Activated naive CD4-positive, alpha-beta T cell treated with Interleukin-2 at 50 U/mL for 16 hours (primary cell): ENCODE results near the gene GBX1.

ENCODE experiments used
- DNase-seq: peaks from one replicate; pipeline ENCODE4 v3.0.0-alpha.2; 2020

Gene GBX1

DNA sequence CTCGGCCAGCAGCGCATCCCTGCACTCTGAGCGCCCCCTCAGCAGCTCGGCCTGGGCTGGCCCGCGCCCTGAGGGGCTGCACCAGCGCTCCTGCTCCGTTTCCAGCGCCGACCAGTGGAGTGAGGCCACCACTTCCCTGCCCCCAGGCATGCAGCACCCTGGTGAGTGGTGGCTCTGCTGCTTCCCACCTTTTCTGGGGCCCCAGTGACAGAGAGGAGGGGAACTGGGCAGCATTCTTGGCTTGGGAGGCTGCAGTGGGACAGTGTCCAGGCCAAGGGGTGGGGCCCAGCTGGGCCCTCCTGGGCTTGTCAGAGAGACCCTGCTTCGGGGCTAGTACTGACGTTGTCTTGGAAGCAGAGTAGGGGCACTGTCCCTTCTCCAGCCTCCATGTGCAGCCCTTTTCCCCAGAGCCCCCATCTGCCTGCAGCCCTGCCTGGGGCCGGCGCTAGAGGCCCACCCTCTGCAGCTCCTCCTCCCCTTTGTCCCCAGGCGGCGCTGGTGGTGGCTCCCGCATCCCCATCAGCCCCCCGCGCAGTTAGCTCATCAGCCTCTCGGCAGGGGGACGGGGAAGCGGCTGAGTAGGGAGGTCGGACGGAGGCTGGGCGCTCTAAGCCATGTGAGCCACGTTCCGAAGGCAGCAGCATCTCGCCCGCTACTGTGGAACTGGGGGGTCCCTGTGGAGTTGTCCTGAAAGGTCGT is 29.2 kb downstream of the GBX1 start:
- no peak for DNase-seq

DNA sequence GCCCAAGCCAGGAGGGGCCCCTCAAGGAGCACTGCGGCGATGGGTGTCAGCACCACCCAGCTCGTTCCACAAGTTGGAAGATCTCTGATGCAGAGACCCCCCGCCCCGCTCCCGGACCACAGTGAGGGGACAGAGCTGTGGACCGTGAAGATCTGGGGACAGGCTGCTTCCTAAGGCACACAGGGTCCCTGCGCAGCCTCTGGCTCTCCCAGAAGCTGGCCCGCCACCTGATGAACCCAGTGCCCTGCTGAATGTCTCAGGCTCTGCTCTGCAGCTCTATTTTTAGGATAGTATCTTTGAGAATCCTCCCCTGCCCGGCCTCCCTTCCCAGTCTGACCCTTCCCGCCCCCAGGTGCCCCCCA is 29.7 kb downstream of the GBX1 start:
- no peak for DNase-seq

DNA sequence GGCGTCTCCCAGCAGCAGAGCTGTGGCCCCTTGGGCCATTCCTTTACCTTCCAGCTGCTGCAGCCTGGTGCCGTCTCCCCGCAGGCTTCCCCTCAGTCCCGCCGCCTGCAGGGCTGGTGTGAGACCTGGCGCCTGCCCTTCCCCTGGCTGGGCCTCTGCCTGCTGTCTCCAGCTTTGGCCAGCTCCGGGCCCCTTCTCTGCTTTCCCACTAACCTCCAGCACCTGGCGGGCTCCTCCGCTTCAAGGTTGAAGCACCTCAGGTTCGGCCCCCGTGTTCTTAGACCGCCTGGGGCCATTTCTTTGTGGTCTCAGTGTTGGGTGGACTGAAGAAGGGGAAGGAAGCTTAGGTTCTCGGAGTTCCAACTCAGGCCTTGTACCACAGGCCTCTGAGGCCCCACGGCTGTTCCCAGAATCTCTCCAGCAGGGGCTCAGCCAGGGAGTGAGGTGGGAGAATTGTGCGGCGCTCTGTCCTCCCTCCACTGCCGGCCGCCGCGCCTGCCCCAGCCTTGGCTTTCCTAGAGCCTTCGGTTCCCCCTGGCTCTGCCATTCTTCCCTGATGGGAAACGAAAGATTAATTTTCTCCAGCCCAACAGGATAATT is 30.3 kb downstream of the GBX1 start:
- DNase-seq: no peak

DNA sequence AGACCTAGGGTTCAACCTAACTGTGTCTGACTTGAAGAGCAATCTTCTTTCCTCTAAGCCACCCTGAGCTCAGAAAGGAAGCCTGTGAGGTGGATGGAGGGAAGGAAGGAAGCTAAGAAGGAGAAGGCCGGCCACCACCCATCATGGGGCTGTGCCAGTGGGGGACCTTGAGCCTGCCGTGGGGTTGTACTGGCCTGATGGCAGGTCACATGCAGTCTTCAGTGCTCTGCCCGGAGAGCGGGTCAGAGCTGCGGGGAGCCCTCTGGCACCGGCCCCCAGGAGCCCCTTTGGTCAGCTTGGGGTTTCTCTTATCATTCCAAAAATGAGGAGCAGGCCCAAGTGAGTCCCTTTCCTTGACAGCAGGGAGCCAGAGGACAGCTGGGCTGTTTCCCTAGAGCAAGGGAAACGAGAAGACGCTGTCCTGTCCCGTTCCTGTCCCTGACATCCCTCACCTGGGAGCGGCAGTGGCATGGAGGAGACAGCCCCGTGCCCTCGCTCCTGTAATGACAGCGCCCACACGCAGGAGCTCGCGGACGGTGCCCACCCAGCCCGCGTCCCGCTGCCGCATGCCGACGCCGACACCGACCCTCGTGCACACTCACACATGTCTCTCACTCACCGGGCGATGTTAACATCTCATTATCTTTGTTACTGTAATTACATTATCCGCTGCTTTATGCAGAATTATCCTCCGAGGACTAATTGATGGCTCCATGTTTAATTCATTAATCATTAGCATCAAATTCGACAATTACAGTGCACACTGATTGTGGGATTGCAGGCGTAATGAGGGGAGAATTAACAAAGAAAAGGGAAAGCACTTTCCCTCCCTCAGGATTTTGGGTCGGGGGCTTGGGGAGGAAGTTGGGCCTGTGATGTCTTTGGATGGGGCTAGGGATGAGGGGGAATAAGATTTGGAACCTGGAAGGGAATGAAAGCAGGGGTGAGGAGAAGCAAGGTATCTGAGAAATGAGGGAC is 31.3 kb downstream of the GBX1 start:
- DNase-seq: no peak

DNA sequence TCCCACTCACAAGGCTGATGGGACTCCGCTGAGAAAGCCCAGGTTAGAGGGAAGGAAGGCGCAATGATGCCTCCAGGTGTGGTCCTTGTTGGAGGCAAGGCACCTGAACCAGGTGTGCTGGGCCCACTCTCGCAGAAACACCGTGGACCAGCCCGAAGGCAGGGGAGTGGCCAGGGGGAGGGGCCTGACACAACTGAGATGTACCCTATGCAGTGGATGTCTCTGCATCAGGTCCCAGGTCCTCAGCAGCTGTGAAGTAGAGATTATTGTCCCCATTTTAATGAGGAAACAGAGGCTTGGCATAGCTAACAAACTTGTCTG is 32.0 kb downstream of the GBX1 start:
- no peak for DNase-seq

DNA sequence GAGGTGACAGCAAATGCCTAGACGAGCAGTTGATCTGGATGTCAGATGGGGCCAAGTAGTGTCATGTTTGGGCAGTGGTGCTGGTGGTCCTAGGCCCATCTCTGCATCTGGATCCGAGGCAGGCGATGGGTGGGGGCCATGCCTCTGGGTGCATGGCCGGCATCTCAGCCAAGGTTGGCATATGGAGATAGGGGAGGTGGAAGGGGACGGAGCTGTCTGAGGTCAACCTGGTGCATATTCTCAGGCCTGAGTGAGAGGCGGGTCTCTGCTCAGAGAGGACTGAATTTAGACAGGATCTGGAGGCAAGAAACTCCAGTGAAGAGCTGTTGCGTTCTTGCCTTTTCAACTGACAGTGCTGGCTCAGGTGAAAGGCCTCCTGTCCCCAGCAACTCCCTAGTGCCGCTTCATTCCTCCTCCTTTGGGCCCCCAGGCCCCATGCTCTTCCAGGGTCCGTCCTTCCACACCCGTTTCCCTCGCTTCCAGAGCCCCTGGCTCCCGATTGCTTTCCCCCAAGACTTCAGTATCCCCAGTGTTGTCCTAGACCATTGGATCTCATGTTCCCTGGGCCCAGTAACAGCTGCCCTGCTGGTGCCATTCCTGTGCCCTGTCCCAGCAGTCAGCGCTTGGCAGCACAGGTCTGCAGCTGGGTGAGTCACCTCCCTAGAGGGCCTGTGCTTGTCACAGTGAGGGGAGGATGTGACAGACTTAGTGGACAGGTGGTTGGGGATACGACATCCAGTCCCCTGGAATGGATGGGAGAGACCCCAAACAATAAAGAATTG is 32.6 kb downstream of the GBX1 start:
- no peak for DNase-seq

DNA sequence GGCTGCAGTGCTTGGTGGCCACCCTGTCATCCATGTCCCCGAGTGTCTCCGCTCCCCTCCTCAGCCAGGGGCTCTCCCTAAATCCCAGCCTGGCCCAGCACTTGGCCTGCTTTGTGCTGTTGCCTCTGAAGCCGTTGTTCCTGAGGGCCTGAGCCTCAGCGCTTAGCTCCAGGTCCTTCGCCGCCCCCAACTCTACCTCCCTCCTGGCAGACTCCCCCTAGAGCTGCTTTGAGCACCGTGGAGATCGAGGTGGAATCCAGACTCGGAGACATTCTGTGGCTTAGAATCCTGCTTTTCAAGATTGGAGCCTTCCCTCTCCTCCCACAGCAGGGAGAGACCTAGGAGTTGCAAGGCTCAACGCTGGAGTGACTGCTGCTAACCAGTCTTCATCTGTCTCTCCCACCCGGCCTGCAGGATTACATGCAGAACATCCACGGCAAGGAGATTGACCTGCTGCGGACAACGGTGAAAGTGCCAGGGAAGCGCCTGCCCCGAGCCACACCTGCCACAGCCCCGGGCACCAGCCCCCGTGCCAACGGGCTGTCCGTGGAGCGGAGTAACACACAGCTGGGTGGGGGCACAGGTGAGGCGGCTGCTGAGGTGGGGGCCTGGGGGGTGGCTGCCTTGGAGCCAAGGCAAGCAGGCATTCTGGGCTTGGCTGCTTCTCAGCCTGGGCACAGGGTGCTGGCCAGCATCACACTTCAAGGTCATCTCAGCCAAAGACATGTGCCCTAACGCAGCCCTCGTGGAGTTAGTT is 33.3 kb downstream of the GBX1 start:
- DNase-seq: no peak

DNA sequence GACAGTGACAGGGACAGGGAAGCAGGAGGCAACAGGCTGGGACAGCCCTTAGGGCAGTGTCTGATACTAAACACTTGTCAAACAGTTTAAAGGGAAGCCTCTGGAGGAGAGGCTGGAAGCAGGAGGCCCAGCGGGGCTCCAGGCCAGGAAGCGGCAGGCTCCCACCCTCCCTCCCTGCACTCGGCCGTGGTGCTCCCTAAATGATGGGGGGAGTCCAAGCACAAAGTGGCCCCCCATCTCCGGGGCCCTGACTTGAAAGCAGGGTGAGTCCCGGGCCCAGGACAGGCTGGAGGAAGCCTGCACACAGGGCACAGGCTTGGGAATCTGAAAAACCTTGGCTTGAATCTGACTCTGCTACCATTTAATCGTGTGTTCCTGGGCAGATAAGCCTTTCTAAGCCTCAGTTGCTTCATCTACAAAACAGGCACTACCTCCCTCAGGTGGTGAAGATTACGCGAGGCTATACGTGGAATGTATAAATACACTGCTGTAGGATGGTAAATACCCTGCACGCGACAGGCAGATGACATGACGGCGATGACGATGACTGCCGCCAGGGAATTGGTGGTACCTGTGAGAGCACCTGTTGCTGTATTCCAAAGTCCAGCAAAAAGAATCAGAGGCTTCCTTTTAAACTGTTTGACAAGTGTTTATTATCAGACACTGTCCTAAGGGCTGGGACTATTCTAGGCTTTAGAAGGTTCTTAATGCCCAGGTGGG is 34.1 kb downstream of the GBX1 start:
- DNase-seq: no peak

DNA sequence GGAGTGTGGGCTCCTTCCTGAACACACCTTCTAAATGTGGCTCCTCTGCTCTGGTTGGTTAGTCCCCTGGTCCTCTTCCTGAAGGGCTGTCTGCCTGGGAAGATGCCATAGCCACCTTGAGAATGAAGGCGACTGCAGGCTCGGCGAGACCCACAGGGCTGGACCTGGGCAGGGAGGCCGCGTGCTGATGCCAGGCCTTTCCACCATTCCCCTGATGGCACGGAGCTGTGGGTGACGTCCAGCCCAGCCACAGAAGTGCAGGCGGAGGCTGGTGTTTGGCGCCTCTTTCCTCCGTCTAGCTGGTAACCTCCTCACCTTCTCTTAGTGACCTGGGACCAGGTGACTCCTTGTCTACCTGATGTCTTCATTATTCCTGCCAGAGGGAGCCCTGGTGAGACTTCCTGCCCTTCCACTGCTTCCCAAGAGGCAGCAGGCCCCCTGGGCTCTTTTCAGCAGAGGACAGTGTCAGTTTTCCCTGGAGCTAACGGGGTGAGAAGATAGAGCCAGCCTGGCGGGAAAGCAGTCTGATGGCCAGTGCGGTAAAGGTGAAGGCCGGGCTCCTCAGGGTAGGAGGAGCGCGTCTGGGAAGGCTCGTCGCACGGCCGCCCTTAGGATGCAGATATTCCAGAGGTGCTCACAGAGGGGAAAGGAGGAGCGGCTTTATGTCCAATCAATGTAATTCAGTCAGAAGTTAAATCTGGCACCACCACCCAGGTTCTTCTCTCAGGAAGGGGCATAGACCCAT is 34.9 kb downstream of the GBX1 start:
- DNase-seq: no peak

DNA sequence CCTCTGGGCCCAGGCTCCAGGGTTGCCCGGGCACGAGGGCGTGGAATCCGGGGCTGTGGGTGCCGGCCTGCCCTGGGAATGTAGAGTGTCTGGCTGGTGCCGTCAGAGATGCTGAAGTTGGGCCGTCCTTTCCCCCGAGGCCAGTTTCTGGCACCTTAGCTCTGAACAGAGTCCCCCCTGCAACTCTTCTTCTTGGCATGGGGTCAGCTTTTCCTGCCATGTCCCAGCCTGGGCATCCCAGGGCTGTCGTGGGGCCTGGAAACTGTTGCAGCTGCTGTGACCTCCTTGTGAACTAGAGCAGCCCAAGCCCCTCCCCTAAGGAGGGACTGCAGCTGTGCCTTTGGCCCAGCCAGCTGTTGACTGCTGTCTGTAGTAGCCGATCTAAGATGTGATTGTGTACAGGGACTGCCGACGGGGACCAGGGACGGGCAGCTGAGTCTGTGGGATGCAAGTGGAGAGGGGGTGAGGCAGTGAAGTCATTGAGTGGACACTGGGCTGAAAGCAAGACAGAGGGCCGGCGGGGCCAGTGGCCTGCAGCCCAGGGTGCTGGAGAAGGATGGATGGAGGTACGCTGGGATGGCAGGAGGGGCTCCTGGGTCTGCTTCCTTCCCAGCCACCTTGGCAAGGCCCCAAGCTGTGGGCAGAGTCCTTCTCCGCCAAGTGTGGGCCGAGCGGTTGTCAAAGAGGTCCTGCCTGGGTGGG is 35.8 kb downstream of the GBX1 start:
- no peak for DNase-seq

DNA sequence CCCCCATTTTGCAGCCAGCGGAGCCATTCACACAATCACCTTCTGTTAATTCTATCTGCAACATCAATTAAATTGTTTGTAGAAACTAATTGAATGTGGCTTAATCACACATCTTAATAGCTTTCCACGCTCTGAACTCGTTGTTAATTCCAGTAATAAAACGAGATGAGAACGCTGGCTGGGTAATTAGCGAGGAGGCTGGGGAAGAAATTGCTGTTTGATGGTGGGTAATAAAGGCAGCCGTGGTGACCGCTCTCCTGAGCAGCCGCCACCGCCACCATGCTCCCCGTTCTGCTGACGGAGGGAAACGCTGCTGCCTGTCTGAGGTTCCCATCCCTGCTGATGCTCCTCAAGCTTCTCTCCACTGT is 36.3 kb downstream of the GBX1 start:
- no peak for DNase-seq

DNA sequence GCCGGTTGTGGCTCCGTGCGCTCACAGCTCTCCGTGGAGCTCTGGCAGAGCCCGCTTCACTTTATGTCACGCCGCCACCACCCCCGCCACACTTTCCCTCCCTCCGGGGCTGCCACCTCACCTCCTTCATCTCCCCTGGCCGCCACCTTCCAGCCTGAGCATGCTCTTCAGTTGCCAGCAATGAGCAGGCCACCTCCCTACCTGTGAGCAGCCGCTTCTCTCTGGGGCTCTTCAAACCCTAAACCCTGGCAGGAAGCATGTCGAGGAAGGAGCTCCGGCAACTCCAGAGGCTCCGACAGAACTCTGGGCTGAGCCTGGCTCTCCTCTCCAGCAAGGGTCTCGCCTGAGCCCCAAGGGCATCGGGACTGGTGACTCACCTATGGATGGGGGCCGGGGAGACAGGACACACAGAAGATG is 36.7 kb downstream of the GBX1 start:
- no peak for DNase-seq

DNA sequence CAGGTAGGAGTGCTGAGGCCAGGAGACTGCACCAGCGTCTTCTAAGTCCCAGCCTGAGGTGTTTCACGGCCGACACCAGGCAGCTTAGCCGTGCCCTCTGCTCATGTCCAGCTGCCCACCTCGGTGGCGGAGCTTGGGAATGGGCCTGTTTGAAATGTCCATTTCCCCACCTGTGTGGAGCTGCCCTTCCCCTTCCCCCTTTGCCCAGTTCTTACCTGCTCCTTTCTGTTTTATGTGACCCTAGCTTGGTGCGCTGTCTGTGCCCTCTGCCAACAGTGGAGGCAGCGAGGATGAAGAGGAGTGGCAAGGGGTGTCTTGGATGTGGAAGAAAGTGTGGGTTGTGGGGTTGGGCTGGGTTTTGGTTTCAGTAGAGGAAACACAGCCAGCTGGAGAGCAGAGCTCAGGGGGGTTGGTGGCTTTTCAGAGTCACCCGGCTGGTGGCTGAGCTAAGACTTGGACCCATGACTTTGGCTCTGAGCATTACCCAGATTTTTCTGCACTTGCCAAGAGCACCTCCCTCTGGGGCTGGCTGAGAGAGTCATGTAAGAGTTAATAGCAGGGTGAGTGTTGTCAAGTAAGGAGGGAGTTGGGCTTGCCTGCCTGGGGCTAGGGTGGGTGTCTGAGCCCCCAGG is 37.4 kb downstream of the GBX1 start:
- no peak for DNase-seq

DNA sequence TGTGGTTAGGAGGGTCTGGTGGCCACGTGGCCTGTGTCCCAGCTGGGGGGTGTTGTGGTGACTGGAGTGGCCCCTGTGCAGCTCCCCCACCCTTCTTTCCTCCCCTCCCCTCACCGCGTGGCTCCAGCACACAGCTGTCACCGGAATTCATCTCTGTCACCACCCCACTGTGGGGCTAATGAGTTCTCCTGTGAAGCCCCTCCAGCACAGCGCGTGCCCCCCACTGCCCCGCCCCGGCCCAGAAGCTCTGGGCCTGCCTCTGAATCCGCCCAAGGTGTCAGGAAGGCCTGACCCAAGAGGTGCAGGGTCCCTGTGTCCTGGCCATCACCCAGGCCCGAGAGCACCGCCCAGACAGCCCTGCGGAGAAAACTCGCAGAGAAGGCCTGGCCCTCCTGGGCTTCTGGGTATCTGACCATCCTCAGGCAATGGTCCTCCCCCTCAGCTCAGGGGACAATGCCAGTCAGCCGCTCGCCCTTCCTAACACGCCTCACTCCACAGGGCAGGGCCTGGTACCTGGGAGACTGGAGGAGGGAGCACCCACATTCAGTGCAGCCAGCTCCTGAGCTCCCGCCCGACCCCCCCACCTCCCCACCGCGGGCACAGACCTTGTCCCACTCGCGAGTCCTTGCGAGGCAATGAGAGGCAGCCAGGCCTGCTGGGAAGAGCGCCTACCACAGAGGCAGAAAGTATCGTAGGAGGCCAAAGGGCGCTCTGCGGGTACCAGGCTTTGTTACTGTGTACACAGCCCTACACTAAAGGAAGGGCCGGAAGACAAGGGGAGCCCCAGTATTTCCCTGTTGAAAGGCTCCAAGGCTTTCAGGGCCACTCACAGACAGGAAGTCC is 38.2 kb downstream of the GBX1 start:
- no peak for DNase-seq

DNA sequence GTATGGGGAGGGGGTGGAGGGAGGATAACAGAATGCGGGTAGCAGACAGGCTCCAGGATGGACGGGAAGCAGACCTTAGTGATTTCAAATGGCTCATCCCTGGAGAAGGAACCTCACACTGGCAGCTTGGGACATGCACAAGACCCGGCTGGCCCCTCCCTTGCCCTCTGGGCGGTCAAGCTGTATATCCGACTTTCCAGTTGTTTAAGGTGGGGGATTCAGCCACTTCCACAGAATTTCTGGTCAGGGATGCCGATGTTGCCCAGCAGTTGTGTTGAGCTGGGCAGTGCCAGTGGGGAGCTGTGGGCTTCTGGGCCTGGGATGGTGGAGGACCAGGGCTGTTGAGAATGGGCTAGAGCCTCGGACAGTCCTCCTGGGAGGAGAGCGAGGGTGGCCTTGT is 38.8 kb downstream of the GBX1 start:
- DNase-seq: no peak

DNA sequence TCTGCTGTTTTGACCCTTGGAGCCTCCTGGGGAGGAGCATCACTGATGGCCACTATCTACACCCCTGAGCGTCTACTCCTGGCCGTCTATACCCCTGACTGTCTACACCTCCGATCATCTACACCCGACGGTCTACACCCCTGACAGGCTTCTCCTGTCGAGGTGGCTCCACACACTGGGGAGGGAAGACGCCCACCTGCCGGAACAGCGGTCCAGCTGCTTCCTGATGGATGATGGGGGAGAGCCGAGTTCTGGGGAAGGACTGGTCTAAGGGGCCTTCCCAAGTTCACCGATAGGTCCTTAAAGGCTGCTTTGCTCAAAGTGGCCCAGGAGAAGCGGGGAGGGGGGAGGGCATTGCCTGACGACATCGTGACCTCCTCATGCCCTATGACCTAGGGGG is 39.4 kb downstream of the GBX1 start:
- DNase-seq: no peak

DNA sequence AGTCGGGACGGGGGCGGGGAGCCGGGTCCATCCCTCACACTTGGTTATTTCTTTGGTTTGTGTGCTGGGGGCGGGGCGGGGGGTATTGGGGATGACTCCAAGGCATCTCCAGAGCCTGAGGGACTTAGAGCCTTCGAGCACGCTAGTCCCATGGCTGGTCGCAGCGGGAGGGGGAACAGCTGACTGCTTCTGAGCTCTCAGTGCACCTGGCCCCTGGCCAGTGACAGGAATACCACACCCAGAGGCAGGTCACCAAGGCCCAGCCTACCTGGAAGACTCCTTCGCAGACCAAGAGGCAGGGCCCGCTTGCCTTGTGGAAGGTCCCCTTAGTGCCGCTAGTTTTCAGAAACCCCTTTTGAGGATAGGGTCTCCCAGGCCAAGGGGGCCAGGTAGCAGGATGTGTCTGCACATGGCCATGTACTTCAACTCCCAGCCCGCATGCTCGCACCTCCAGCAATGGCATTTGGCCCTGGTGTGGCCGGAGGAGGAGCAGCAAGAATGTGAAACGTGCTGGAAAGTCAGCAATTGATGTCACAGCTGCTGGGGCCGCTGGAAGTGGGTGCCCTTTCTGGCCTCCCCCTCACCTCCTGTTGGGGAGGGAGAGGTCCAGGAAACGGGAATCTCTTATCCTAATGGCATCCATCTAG is 40.9 kb downstream of the GBX1 start:
- no peak for DNase-seq

DNA sequence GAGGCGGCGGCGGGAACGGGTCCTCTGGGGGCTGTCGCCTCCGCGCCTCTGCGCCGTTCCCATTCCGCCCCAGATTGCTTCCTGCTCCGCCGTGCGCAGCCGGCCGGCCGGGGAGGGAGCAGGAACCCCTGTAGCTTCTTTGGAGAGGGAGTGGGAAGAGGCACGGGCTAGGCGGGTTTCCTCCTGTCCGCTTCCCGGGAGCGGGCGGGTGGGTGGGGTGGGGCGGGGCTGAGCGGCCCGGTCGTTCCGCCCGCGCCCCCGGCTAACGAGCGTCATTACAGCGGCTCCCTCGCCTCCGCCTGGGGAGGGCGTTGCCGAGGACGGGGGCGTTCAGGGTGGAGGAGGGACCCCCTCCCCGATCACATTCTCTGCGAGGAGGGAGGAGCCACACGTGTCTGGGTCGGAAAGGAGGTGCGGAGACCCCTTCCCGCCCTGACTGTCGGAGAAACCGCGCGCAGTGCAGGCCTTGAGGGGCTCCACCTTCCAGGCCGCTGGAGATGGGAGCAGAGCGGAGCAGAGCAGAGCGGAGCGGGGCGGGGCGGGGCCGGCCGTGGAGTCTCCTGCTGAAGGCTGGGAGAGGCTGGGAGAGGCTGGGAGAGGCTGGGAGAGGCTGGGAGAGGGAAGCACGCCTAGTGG is 41.5 kb downstream of the GBX1 start:
- DNase-seq: no peak
